IMR-90 (cell line): ENCODE results near the gene NBEAL1.

Experiments used
- CTCF ChIP-seq: conservative IDR thresholded peaks from 2 replicates; pipeline ENCODE4 v1.5.1; 2012; ENCODE audit warnings: mild to moderate bottlenecking, low read depth, low read length, improper control_type of control experiment
- MAFK ChIP-seq: IDR thresholded peaks from 2 replicates; pipeline ENCODE4 v1.6.1; 2012; ENCODE audit warnings: low read depth, low read length, improper control_type of control experiment
- MXI1 ChIP-seq: IDR thresholded peaks from 2 replicates; pipeline ENCODE4 v1.6.1; 2012; ENCODE audit warnings: low read depth, mild to moderate bottlenecking, low read length, moderate library complexity, borderline replicate concordance
- POLR2A ChIP-seq: IDR thresholded peaks from 2 replicates; pipeline ENCODE4 v1.6.1; 2012; ENCODE audit warnings: mild to moderate bottlenecking, low read depth, low read length
- RAD21 ChIP-seq: IDR thresholded peaks from 2 replicates; pipeline ENCODE4 v1.6.1; 2012; ENCODE audit warnings: low read length, improper control_type of control experiment
- RFX5 ChIP-seq: IDR thresholded peaks from 2 replicates; pipeline ENCODE4 v1.8.0; 2012; ENCODE audit warnings: low read depth, mild to moderate bottlenecking, low read length, moderate library complexity
- USF2 ChIP-seq: fragments of 150-350 bp; IDR thresholded peaks from 2 replicates; pipeline ENCODE4 v1.6.1; 2017; ENCODE audit warnings: mild to moderate bottlenecking, antibody characterized with exemption, low read length, low read depth

GRCh38 chr2:203105996-203106395 lies 91.3 kb downstream of the NBEAL1 start:
- TF ChIP-seq CTCF (no peak), RAD21 (no peak), RFX5 (no peak), POLR2A (no peak), MAFK (no peak), USF2 (no peak), MXI1 (no peak)
